ENCODE results near the gene INAFM2.

The INAFM2 gene

DNA sequence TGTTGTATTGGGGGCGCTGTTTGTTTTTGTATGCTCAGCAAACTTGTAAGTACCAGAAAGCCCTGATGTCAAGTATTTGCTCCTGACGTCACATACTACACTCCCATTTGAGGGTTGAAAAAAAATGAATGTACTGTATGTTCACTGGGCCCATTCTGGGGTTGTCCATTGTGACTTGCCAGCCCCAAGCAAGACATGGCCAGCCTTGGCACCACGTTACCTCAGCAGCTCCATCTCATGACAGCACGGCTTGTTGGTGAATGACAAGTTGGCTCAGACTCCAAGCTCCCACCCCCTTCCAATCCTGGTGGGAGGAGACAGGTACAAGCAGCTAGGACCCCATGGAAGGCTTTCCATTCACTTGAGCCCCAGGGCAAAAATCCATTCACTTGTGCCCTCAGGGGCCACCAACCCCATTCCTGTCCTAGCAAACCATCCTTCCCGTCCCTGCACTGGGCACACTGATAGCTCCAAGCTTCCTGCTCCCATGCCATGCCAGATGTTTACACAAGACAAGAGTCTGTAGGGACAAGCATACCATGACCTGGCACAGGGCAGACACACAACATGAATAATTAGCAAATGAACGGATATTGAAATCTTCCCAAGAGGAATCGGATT is 28.9 kb downstream of the INAFM2 start:
- H3K4me3 ChIP-seq (ENCODE audit: control insufficient read depth, low read depth, low read length), result no peak overlapping the region
- no peak for DNase-seq (ENCODE audit: low read depth)
- TF ChIP-seq, protein P1, sequence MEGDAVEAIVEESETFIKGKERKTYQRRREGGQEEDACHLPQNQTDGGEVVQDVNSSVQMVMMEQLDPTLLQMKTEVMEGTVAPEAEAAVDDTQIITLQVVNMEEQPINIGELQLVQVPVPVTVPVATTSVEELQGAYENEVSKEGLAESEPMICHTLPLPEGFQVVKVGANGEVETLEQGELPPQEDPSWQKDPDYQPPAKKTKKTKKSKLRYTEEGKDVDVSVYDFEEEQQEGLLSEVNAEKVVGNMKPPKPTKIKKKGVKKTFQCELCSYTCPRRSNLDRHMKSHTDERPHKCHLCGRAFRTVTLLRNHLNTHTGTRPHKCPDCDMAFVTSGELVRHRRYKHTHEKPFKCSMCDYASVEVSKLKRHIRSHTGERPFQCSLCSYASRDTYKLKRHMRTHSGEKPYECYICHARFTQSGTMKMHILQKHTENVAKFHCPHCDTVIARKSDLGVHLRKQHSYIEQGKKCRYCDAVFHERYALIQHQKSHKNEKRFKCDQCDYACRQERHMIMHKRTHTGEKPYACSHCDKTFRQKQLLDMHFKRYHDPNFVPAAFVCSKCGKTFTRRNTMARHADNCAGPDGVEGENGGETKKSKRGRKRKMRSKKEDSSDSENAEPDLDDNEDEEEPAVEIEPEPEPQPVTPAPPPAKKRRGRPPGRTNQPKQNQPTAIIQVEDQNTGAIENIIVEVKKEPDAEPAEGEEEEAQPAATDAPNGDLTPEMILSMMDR (IDR thresholded peaks at IDR 0.05; ENCODE audit: control insufficient read depth, insufficient read depth, low read depth, low read length, missing control alignments), result no peak

DNA sequence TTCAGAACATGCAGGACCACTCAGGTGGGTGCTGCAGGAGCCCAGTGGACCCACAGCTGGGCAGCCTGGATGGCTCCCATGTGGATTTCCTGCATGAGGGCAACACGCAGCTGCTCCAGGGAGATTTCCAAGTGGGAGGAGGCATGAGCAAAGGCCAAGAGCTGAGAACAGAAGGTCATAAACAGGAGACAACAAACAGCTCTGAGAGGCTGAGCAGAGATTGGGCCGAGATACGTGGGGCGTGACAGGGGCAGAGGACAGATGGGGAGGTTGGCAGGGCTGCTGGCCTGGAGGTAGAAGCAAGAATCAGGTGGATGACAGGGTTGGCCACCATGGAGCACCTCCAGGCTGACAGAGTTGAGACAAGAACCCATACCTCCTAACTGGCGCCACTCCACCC is 30.2 kb downstream of the INAFM2 start:
- DNase-seq (ENCODE audit: low read depth), result no peak
- H3K4me3 ChIP-seq (ENCODE audit: control insufficient read depth, low read depth, low read length), result no peak overlapping the region
- TF ChIP-seq, protein P1 (IDR thresholded peaks at IDR 0.05; ENCODE audit: control insufficient read depth, insufficient read depth, low read depth, low read length, missing control alignments), result no peak

DNA sequence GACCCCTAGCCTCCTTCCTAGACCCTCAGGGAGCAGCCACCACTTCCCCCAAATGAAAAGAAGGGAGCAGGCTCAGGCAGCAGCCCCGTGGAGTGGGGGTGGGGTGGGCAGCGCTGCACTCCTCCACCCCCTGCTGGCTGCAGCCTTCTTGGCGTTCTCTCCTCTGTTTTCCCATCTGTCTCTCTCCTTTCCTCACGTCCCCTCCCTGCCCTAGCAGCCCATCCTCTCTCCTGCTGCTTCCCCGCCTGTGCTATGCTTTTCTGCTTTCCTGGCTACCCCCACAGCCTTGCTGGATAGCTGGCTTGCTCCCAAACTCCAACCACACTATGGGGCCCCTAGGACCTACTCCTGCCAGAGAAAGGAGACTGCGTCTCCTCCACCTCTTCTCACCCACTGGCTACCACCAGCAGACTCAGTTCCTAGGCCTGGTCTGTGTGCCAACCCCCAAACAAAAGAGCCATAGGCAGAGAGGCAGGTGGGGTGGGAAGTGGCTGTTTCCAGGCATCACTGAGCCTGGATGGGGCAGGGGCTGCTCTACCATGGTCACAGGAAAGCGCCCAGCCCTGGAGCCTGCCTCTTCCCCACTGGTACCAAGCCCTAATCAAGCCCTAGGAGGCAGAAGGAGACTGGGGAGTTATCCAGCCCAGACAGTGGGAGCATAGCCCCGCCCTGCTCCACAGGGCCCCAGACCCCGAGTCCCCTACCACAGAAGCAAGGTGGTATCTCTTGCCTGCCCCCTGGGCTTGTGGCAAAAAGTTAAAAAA is 31.1 kb downstream of the INAFM2 start:
- TF ChIP-seq, protein P1 (IDR thresholded peaks at IDR 0.05; ENCODE audit: control insufficient read depth, insufficient read depth, low read depth, low read length, missing control alignments), result peak; percentile 66
- H3K4me3 ChIP-seq (ENCODE audit: control insufficient read depth, low read depth, low read length), result no peak overlapping the region
- DNase-seq (ENCODE audit: low read depth), result no peak

DNA sequence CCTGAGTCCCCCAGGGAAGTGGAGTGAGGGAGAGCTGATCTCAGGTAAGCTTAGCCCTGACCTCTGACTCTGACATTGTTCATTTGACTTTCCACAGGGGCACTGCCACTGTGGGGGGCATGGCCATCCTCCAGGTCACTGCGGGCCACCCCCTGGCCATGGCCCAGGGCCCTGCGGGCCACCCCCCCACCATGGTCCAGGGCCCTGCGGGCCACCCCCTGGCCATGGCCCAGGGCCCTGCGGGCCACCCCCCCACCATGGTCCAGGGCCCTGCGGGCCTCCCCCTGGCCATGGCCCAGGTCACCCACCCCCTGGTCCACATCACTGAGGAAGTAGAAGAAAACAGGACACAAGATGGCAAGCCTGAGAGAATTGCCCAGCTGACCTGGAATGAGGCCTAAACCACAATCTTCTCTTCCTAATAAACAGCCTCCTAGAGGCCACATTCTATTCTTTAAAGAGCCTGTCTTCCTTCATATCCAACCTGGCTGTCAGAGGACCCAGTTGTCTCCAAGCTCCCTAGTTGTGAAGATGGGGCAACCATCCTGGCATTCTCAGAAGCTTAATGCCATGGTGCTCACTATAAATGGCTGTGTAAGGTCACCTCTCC is 32.6 kb downstream of the INAFM2 start:
- no peak overlapping the region for H3K4me3 ChIP-seq (ENCODE audit: control insufficient read depth, low read depth, low read length)
- TF ChIP-seq, protein P1 (IDR thresholded peaks at IDR 0.05; ENCODE audit: control insufficient read depth, insufficient read depth, low read depth, low read length, missing control alignments), result no peak
- no peak for DNase-seq (ENCODE audit: low read depth)

DNA sequence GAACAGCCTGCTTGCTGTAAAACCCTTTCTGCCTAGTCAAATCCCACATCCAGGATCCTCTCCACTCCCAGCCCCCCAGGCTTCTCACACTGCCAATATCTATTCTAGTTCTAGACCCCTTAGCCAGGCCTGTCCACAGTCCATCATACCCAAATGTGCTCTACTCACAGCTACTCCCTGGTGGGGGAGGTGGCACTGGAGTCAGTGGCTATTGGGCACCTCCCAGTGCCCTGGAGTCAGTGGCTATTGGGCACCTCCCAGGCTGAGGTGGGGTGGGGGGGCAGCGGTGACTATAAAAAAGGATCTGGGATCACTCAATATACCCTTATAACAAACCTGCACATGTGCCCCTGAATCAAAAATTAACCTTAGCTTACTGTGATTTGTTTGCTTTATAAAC is 33.8 kb downstream of the INAFM2 start:
- TF ChIP-seq, protein P1 (IDR thresholded peaks at IDR 0.05; ENCODE audit: control insufficient read depth, insufficient read depth, low read depth, low read length, missing control alignments), result no peak
- DNase-seq (ENCODE audit: low read depth), result no peak
- no peak overlapping the region for H3K4me3 ChIP-seq (ENCODE audit: control insufficient read depth, low read depth, low read length)

DNA sequence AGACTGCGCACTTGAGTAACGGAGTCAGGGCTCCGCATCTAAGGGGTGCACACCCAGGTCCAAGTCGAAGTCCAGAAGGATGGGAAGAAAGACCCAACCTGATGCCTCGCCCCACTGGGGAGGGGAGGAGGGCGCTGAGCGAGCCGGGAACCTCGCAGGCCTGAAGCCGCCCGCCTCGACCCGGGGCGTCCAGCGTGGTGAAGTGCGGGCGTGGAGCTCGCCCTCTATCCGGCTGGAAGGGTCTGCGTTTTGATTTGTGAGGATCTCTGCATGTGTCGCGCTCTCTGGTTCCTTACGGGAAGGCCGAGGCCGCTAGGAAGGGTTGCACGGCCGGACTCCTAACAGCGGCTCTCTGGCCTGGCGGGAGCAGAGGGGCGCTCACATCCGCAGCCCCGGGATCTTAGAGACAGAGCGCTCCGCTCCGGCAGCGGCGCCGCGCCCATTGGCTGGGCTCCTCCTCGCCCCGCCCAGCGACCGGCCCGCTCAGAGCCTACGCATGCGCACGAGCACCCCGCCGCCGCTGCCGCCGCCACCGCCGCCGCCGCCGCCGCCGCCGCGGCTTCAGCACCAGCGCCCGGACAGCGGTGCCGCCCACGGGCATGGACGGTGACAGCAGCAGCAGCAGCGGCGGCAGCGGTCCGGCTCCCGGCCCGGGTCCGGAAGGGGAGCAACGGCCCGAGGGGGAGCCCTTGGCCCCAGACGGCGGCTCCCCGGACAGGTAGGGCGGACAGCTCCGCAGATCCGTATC is 34.4 kb downstream of the INAFM2 start, which contains the start of gene DISP2:
Gene DISP2, plus strand, starts transcription at position 497 of the 748 bp plus-strand sequence. Its CDS starts 103 bp downstream, at position 600.
- H3K4me3 ChIP-seq (ENCODE audit: control insufficient read depth, low read depth, low read length), result peak within 1 kb of the TSS; percentile 52
- TF ChIP-seq, protein P1 (IDR thresholded peaks at IDR 0.05; ENCODE audit: control insufficient read depth, insufficient read depth, low read depth, low read length, missing control alignments), result no peak
- no peak for DNase-seq (ENCODE audit: low read depth)
